GM19395 (cell line): ENCODE data around the gene IL18R1.

Experiments used
- ATAC-seq: cut with Tn5 transposase; IDR thresholded peaks from one replicate; pipeline ENCODE4 v1.9.1; 2021; ENCODE audit warnings: mild to moderate bottlenecking, moderate library complexity; ENCODE audit not compliant: unreplicated experiment

Gene IL18R1

DNA sequence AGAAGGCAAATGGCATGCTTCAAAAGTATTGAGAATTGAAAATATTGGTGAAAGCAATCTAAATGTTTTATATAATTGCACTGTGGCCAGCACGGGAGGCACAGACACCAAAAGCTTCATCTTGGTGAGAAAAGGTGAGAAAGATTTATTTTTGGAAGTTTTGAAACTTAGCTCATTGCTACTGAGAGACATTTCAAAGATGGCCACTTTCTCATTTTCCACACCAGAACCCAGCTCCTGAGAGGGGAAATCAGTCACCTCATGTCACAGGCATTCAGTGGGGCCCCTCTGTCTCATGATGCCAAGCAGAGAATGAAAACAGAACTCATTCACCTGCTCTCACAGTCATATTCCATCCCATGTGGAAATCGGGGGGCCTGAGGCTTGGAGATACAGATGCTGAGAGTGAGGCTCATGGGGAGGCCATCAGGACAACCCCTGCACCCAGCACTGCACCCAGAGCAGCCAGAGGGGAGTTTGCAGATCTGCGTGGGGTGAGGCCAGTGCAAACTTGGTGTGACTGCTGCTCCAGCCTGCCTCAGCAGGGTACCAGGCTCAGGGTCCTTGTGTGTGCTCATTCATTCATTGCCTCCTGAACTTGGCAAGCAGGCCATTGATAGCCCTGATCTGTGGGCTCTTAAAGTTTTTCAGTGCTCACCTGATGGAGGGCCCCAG, 31.4 kb downstream of the IL18R1 start:
- no peak for ATAC-seq

DNA sequence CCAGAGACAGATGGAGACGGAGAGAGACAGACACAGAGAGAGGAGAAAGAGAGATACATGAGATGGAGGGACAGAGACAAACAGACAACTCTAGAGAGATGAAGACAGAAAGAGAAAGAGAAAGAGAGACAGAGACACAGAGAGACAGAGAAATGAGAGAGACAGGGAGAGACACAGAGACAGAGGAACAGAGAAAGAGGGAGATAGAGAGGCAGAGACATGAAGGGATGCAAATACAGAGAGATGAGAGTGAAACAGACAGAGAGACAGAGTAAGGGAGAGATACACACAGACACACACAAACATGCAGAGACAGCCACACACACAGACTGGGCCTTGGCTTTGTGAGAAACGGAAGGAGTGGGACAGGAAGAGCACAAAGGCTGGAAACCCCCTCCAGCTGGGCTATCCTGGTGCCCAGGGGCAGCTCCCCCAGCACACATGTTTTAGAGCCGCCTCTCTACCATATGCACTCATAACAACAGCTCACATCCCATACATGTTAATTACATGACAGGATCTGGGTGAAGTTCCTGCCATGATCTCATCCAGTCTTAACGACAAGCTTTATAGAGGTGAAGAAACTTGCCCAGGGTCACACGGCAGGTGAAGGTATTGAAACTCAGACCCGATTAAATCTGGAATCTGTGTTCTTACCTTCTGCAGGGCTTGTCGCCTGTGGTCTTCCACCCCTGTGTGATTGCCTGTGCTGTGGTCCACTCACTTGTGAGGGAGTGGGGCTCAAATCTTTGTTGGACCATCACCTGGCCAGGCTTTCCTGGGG, 32.4 kb downstream of the IL18R1 start:
- ATAC-seq: peak; percentile 62

DNA sequence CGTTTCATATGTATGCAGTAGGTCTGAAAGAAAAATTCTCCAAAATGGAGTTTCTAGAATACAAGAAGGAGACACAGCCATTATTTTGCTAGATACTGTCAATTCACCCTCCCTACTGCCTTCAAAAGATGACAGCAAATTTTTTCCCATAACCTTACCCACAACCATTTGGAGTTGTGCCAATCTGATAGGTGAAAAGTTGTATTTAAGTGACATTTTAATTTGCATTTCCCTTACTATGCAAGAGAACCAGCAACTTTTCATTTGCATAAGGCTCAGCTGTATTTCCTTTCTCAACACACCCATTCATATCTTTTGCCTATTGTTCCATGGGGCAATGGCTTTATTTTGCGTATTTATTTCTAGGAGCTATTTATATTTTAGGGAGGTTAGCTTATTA, 36.0 kb downstream of the IL18R1 start:
- no peak for ATAC-seq

DNA sequence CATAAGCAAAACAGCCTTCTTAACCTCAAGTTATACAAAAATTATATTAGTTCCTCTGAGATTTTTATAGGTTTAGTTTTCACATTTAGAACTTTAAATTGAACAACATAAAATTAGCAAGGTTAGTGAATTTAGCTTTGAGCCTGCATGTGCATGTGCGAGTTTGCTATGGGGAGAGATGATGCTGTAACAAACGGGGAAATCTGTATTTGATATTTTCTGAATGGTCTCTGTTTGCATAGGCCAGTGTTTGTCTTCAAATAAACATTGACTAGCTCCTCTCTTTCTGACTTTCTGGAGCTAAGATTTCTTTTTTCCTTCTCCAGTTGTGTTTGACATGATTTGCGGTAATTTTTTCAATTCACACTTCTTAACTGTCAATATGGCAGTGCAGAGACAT, 36.5 kb downstream of the IL18R1 start:
- ATAC-seq: no peak

DNA sequence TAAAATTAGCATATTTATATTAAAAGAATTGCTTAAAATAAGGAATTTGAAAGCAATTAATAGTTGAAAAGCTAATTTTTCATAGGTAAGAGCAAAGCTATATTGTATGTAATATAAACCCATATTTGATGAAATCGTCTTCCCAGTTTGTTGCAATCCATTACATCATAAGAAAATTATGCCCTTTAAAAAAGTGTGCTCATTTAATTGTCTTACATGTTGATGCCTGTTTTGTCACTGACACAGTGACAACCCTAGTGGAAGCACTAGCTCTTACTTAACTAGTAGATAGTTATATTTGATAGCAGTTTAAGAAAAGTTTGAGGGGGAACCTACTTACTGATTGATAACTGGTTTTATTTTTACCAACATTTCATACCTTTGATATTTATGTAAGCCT, 37.3 kb downstream of the IL18R1 start:
- no peak for ATAC-seq

DNA sequence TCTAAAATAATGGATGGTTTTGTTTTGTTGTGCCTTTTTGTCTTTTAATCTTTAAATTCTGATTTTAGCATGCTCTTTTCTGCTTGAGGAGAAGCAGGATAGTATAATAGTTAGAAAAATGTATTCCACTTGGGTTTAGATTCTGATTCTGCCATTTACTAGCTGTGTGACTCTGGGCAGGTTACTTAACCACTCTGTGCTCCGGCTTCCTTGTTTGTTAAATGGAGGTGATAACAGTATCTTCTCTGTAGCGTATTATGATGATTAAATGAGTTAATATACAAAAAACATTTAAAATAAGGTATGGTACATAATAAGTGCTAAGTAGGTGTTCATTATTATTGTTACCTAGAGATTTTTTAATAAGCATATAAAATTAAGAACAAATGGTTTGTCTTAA, 40.4 kb downstream of the IL18R1 start:
- ATAC-seq: no peak

DNA sequence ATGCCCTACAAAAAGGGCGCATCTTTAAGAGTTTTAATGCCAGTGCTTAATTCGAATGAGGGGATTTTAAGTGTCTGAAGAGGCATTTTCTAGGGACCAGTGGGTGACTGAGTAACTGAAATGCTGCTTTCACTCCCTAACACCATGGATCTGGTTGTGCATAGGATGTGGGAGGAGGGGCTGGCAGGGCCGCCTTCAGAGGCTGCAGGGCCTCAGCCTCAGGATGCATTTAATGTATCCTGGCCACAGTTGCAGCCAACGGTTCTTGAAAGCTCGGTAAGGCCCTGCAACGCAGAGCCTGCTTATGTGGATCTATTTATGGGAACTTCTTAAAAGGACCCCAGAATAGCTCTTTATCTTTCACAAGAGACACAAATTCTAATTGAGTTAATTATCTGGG, 41.6 kb downstream of the IL18R1 start:
- ATAC-seq: no peak

DNA sequence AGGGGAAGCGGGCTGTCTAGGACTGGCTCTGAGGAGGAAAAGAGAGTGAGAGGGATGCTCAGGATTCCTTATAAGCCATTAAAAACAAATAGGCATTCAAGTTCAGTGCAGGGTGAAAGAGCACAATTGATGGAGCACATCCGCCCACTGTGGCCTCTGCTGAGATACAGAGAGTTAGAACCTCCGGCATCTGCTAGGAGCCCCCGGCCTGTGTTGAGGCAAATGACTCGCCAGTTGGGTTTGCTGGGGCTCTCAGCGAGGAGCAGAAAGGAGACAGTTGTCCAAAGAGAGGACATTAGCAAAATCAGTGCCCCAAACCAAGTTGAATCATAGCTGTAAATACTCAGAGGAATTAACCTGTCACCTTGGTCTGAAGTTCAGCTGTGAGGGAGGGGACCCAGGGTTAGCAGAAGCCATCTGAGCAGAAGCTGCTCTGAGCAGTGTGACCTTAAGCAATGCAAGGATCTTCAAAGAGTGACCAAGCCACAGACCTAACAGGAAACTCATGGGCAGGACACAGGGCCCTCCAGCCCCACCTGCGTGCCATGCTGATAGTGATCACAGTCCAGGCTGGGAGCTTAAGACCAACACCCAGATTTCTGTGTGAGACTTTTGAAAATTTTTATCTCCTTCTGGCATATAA, 44.0 kb downstream of the IL18R1 start:
- no peak for ATAC-seq

DNA sequence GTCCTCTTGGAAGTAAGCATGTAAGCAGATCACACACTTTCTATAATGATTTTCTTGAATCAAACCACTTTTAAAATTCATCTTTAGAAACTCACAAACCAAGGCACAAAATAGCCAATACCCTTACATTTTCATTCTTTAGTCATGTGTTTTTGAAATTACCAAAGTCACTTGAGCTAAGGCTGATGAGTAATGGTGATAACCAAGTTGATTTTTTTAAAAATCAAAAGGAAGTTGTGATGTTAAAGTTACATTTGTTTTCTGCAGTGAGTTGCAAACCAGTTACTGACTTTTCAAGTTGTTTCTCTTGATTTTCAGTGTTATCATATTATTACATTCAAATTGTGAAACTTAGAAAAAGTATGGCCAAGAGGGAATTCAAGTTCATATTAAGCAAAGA, 45.9 kb downstream of the IL18R1 start:
- ATAC-seq: no peak

DNA sequence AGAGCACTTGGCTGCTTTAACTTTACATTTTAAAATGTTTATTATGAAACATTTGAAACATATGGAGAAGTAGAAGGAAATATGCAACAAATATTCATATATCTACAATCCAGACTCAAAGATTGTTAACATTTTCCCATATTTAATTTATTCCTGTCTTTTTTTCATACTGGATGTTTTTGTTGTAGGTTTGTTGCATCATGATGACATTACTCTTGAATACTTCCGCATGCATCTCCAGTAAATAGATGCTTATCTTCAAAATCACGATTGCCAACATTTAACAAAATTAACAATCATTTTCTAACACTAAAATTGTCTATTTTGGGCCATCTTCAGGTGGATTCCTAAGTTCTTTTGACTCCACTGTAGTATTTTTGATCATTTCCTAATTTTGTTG, 46.3 kb downstream of the IL18R1 start:
- ATAC-seq: no peak

DNA sequence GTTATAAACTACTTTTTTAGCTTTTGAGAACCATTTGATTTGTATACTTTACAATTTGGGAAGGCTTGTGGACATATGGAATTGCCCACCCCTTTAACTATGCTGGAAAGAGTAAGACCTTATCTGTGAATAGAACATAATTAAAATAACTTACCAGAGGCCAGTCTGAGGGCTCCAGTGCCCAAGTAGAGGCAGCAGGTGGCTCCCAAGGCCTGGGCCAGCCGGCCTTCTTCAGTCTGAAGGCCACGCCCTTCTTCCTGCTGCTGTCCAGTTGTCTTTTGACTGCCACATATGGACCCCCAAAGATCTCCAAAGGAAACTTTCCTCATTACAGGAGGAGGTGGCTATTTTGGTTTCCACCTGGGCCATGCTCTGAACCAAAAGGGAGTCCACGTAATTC, 55.4 kb downstream of the IL18R1 start:
- ATAC-seq: no peak

DNA sequence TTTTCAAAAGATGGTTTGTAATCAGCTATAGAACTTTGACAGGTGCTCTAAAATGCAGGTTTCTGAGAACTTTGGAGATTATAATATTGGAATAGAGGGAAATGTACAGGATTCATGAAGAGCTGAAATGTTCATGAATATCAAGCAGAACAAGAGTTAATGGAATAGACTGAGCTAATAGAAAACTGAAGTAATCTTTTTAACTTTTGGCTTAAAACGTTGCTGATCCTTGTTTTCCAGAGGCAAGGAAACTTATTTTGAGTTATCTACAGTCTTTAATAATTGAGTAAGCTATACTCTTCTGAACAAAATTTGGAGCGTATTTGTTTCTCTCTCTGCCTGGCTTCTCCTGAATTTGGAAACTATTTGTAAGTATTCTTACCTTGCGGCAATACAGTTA, 56.6 kb downstream of the IL18R1 start:
- no peak for ATAC-seq

DNA sequence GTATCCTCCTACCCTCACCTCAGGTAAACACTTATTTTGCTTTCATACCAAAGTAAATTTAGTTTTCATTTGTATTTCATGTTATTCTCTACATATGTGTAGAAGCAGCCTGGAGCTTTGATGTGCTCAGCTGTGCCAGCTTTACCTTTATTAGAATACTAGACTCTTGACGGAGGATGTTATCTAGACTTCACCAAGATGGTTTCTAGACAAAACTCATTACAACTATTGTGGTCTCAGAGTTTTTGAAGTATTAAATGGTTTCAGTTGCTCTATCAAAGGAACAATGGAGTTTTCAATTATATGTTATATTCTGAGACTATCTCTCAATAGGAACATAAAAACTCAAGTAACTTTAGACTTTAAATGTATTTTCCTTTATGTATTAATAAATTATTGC, 62.4 kb downstream of the IL18R1 start:
- peak; percentile 66 for ATAC-seq

DNA sequence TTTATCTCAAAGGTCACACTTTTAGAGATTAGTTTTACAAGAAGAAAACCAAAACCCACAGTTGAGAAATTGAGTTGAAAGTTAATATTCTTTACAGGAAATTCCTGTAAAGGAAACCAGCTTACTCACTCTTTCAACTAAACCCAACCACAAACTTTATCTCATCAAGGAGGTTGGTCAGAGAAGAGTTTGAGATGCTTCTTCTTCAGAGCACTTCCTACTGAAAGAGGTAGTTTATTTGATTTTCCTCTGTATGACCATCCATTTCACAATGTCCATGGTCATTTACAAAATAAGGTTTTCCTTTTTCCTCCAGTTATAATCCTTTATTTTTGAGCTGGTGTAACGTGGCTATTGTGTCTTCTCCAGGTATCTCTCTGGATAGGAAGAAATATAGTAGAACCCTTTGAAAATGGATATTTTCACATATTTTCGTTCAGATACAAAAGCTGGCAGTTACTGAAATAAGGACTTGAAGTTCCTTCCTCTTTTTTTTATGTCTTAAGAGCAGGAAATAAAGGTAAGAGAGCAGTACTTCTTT, 62.9 kb downstream of the IL18R1 start:
- peak; percentile 84 for ATAC-seq

DNA sequence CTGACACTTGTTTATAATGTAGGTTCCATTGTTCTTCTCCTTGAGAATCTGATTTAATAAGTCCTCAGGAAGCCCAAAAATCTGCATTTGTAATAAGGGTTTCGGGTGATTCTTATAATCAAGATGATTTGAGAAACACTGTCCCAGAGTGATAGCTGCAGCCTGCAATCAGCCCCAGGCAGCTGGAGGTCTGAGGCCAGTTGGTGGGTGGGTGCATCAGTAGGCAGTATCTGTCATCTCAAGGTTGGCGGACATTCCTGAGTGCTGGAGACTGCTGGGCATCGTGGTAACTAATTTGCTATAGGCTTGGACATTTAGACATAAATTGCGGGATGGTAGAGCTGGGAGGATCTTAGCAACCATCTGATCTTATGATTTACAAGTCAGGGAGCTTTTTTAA, 64.7 kb downstream of the IL18R1 start:
- no peak for ATAC-seq

DNA sequence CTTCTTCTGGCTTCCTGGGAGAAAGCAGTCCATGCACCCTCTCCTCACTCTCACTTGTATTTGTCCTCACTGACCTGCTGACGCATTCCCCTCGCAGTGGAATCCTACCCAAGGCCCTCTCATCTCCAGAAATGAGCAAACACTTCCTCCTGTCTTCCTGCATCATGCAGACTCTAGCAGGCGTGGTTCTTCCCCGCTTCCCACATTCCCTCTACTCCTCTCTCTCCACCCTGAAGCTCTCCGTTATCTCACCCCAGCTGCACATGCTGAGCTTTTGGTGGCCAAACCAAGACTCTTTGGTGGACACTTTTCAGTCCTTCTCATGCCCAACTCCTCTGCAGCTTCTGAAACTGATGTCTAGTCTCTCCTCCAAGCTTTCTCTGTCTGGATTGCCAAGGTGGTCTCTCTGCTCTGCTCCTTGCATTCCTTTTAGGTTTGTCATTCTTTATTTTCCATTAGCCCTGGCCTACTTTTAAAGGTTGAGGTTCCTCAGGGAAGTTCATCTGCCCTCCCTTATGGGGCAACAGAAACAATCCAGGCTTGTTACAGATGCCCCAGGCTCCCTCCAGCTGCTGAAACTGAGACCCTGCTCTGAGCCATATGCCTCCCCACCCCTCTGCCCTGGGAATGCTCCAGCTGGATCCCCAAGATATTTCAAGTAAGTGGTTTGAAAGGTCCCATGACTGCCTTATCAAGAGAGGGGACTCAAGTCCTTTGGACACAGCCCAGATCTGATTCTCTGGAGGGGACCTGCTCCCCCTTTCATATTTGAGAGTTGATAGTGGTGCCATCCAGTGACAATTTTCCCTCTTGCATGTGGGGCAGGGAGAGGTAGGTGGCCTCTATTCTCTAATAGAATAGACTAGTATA, 66.5 kb downstream of the IL18R1 start:
- ATAC-seq: no peak

DNA sequence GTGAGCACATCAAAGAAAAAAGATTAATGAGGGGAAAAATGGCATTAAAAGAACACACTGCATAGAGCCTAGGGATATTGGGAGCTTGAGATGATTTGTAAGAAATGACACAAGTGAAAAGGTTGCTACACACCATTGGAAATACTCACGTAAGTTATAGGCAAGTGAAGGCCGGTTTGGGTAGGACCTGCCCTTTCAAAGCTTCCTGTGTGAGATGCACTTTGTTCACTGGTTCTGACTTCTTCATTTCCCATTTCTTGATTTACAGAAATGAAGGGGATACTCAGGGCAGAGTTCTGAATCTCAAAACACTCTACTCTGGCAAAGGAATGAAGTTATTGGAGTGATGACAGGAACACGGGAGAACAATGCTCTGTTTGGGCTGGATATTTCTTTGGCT, 67.3 kb downstream of the IL18R1 start, which contains the start of gene IL18RAP:
TSS of gene IL18RAP (plus strand) at position 251 of the 400 bp plus-strand sequence. CDS start at position 369, 118 bp downstream.
- no peak for ATAC-seq

DNA sequence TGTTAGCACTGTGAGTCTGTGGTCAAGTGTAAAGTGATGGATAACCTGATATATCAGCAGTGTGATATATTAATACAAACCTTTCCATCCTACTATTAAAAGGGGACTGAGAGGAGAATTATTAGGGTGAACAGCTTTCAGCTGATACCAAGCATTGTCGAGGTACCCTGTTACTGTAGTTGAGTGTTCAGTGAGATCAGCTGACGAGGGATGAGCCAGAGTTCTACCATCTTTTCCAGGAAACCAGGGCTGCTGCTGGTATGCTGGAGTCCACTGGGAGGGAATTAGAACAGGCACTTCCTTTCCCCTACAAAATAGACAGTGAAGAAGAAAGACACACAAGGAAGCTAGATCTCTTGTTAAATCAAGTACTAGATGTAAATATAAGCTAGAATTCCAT, 67.8 kb downstream of the IL18R1 start:
- ATAC-seq: no peak

DNA sequence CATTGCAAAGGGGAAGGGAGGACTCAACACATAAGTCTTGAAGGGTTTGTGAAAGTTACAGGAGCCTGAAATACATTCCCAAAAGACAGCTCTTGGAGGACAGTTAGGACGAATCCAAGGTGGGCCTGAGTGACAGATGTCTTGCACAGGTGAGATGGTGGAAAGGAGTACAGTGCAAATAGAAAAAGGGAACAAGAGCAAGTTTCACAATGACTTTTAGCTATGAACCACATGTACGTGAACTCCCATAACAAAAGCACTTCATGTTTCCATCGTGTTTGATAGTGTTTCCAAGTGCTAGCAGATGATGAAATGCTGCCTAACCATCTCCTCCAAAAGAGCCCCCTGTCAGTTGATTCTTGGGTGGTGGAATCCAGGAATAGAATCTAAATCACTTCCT, 69.2 kb downstream of the IL18R1 start:
- peak; percentile 92 for ATAC-seq

DNA sequence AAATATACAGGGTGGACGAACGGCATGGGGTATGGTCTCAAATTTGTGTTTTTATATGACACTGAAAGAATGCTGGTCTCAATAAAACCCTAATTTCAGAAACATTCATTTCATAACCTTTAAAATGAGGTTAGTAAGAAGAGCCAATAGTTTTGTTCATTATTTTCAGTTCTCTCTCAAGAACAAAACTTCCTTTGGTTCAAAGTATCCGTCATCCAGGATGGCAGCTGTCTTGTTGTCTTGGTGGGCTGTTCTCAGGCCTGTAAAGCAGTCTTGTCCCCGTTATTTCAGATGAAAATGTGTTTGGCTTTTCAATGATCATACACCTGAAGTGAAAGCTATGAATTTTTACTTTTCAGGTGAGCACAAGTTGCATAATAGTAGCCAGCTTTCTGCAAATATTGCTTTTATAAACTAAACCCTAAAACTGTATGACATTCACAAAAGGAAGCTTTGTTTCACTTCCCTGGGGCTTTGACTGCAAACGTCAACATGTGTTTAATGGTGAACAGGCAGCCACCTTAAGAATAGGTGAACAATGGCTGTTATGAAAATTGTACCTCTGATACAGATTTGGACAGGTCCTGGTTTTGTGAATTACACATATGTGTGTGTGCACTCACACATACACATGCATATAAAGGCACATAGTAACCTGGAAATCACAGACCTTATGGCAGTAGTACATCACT, 70.0 kb downstream of the IL18R1 start:
- peak; percentile 51 for ATAC-seq
